NCI-H128 (cell line): ENCODE results near the gene TMEM203.
"Not testable (repeated sequence)": the region's sequence is repeated elsewhere in the genome, so short reads cannot be mapped to it uniquely, and the experiment has no call there.

Source experiments
- DNase-seq: peaks from one replicate; lab custom pipeline; 2025; ENCODE audit not compliant: unreplicated experiment; lab: John Stamatoyannopoulos, UW

TMEM203 gene, protein sequence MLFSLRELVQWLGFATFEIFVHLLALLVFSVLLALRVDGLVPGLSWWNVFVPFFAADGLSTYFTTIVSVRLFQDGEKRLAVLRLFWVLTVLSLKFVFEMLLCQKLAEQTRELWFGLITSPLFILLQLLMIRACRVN

DNA sequence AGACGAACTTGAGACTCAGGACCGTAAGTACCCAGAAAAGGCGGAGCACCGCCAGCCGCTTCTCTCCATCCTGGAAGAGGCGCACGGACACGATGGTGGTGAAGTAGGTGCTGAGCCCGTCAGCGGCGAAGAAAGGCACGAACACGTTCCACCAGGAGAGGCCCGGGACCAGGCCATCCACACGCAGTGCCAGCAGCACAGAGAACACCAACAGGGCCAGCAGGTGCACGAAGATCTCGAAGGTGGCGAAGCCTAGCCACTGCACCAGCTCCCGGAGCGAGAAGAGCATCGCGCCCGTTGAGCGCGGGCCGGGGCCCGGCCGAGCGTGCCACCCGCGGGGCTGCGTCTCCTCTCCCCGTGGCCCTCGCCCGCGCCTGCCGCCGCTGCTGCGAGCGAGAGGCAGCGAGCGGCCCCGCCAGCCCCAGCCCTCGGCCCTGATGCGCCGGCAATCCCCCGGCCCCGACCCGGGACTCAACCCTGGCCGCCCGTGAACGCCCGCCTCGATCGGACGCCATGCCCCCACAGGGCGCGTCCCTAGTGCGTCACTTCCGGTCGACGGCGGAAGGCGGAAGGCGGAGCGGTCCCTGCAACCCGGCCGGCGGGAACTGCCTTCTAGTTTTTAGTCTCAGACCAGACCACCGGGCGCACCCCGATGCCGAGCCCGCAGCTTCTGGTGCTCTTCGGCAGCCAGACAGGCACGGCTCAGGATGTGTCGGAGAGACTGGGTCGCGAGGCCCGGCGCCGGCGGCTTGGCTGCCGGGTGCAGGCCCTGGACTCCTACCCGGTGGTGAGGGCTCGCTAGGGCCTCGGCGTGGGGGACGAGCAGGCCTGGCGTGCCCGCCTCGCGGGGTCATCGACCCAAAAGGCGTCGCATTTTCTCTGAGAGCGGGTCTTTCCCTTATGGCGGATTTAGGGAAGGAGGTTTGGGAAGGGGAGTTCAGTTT is at the start of gene TMEM203, which contains the start of gene NDOR1:
TMEM203 (minus strand) TSS at position 523 of the 944 bp plus-strand sequence; CDS start at position 289, 234 bp downstream.
NDOR1 (plus strand) TSS at position 575 of the 944 bp plus-strand sequence; CDS start at position 653, 78 bp downstream.
- DNase-seq: peak; percentile 36

DNA sequence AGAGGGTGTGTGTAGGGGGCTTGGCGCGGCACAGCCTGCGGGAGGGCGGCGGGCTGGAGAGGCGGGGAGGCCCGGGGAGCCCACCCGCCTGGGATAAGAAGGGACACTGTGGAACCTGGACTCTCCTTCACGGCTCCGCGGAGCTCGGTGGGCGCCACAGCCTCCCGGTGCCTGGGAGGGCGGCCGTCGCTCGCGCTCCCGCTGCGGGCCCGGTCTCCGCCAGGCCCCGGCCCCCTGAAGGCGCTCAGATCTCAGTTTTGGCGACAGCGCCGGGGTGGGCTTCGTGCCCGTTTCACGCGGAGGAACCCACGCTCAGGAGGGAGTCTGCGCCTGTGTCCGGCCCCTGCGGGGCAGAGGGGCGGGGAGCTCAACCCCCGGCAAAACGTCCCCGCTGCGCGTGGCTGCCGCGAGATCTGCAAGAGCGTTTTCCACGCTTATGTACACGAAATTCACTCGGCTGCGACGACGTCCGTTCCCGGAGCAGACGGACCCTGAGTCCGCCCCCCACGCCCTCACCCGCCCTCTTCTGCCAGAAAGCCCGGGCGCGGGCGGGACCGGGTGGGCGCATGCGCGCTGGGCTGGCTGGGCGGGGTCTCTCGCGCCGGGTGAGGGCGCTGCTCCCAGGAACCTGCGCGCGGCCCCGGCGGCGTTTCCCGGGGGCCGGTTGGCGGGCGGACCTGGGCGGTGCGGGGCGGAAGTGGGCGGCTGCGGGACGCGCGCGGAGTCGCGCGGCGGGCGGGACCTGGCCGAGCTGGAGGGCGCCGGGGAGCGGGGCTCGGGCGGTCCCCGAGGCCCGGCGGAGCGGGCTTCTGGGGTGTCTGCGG is 49.4 kb upstream of the TMEM203 start, which contains the start of gene NELFB:
NELFB (plus strand) TSS at position 704 of the 824 bp plus-strand sequence.
- peak; percentile 85 for DNase-seq

DNA sequence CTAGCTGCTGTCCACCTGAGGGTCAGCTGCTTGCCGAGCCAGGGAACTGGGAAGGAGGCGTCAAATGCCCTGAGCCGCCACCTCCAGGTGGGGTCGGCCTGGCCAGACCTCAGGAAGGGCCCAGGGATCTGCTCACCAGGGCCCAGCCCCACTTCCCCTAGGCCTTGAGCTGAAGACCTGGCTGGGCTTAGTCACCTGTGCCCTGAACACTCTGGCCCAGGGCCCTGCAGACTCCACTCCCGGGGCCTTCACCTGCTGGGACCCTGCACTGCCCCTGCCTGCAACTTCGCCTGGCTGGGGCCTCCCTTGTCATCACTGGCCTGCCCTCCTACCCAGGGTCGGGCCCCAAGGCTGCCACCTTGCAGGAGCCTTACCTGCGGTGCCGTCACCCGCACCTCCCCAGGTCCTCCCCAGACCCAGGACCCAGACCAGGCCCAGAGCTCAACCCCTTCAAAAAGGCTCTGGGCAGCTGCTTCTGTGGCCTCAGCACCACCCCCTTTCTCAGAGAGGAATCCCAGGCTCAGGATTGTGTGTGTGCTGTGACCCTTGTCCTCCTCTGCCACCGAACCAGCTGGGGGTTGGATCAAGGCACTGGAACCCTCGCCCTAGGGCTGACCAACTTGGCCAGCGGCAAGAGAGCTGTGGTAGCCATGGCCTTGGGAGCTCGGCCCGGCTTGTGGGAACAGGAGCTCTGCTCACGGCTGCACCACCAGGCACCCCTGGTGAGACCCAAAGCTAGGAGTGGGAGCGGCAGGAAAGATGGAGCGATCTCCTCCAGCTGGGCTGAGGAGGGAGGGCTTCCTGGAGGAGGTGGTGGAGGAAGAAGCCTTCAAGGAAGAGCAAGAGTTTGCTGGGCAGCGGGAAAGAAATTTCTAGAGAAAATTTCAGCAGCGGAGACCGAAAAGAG is 48.5 kb upstream of the TMEM203 start:
- DNase-seq: no peak

DNA sequence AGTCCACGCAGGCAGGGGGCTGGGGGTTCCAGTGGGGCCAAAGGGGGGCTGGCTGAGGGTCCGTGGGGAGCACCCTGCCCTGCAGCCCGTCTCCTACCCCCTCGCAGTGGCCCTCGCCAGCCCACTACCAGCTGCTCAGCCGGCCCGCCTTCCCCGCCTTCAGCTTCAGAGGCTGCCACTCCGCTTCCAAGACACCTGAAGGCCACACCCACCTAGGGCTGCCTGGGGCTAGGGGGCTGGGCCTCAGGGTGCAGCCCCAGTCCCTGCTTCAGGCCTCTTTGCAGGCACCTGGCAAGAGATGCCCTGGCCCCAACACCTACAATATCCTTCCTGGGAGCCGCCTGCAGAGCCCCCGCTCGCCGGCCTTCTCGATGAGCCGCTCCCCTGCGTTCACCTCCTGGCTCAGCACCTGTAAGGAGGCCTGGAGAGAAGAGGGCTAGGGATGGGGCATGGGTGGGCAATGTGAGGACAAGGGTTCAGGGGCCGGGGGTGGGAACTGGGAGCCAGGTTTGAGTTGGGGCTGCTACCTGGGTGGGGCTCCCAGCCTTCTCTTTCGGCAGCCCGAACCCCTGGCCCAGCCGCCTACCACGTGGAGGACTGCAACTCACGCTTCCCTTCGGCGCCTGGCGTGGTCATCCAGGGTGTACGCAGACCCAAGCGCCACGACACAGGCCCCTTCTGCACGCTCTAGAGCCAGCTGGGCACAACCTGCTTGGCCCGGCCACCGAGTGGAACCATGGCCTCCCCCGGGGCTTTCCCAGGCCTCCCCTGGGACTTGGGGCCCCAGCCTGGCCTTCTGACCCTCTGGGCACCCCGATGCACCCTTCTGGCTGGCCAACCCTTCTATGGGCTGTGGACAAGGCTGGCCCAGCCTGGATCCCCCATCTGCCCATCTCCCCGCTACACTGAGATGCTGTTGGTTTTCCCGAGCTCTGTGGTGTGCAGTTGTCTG is 47.4 kb upstream of the TMEM203 start:
- DNase-seq: peak; percentile 43

DNA sequence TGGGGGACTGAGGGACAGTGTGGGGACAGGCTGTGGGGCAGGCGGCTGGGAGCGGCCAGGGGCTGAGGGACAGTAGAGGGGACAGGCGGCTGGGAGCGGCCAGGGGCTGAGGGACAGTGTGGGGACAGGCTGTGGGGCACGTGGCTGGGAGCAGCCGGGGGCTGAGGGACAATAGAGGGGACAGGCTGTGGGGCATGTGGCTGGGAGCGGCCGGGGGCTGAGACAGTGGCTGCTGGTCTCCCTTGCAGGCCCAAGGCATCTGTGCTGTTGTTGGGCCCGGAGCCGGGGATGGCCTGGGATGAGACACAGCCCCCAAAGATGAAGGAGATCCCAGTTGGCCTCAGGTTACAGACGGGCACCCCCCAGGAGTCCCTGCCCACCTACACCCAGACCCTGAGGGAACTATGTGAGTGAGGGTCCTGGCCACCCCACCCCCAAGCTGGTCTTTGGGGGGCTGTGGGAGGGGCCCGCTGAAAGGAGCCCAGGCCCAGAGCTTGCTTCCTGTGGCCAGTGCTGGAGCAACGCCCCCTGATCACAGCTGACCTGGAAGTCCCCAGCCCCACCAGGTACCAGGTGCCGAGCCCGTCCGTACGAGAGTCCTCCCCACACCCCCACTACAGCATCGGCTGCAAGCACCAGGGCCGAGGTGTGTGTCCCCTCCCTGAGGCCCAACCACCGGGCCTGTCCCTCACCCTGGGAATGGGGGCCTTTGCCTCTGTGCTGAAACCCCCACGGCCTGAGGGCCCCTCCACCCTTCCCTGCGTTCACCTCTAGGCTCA is 46.2 kb upstream of the TMEM203 start:
- DNase-seq: no peak

DNA sequence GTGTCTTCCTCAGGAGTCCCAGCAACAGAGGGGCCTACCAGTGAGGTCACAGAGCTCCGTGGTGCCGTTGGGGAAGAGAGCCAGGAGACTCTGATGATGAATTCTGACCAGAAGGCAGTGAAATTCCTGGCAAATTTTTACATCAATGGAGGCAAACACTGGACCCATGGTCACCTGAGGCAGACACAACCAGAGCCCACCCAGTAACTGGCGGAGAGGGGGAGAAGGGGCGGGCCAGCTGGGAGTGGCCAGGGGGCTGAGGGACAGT is 45.7 kb upstream of the TMEM203 start, which contains the start of gene STPG3:
STPG3 (plus strand) TSS at position 93 of the 268 bp plus-strand sequence; CDS start at position 94, 1 bp downstream.
- no peak for DNase-seq

DNA sequence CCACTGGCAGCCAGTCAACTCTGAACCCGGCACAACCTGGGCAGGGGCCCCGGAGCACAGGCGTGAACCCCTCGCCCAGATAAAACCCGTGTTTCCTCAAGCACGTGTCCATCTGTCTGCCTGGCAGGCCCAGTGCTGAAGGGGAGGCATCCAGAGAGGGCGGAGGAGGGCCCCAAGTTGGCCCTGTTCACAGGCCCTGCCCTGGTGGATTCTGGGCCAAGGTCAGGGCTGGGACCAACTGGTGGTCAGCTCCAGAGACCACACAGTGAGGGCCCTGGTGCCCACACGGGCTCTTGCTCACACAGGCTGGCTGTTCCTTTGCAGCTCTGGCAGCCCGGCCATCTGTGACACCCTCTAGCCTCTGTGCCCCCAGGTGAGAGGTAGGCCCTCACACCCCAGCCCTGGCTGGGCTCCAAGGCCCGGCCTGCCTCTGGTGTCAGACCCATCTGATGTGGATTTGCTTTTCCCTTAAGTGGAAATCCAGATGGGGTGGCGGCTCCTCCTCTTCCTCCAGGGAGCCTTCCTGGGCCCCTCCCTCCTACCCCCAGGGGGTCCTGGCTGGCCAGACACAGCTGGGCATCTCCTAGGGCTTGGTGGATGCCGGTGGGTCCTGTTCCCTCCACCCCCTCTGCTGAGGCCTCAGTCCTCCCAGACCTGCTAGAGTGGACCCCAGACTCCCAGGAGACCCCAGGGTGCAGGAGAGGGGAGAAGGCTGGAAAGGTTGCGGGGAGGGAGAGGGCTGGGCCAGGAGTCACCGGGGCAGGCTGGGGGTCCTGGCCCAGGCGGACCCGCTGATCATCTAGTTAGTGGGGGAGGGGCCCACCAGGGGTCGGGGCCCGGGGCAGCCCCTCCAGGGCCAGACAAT is 45.1 kb upstream of the TMEM203 start:
- DNase-seq: no peak

DNA sequence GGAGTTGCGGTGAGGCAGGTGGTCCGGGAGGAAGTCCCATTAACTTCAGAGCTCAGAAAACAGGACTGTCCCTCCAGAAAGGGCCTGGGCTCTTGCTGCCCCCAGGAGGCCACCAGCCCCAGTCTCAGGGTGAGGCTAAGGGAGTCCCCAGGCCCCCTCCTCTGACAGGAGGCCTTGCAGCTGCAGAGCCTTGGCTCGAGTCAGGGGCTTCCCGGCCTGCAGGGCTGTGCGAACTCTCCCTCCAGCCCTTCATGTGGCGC is 42.4 kb upstream of the TMEM203 start:
- DNase-seq: no peak

DNA sequence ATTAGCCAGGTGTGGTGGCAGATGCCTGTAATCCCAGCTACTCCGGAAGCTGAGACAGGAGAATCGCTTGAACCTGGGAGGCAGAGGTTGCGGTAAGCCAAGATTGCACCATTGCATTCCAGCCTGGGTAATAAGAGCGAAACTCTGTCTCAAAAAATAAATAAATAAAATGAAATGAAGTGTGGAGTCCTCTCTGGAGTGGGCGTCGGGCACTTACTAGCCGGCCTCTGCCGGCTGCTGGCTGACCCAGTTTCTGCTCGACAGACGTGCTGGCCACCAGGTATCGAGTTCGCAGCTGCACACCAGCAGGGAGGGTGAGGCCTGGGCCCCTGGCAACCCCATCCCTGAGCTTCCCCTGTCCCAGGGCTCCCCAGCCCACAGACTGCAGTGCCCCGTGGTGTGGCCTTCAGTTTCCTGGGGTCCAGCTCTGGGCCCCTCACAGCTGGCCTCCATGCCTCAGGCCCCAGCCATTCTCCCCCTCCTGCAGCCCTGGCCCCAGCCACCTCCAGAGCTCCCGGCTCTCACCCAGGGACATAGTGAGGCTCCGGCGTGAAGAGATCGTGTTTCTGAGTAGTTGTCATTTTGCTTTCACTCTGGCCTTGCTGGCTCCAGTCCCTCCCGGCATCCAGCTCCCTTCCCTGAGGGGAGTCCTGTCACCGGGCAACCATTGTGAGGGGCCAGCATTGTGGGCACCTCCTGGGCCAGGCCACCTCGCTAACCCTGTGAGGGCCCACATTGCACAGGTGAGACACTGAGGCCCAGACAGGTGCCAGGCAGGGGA is 41.9 kb upstream of the TMEM203 start:
- DNase-seq: peak; percentile 7

DNA sequence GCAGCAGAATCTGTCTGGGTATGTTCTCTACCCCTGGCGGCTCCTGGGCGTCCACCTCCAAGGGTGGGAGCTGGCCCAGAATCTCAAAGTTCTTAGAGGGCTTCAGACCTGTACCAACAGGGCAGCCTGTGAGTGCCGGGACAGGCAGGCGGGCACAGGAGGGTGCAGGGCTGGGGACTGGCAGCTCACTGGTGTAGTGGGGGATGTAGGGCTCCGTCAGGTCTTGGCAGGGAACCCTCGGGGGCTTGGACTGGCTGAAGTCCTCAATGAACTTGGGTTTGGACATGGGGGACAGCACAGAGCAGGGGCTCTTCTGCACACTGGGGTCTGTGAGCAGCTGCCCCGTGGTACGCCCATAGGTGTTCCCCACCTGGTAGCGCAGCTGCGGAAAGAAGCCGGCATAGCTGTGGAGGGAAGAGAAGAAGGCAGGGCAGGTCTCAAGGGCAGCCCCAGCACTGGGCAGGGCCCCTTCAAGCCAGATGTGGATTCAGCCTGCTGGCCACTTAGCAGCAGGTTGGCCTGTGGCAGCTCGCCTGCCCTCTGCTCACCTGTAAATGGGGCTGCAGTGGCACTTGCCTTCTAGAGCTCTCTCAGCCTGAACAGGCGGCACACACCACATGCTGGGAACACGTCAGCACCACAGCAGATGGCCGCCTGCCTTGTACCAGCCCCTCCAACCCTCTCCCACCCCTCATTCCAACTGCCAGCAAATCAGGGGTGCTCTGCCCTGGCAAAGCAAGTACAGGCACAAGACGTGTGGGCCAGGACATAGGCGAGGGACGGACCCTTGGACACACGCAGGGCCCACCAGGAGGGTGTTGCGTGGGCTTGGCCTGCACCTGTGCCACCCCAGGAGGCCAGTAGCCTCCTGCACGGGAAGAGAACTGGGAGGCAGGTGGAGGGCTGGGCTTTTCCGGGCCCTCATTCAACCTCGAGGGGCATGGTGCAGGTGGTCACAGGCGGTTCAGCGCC is 40.3 kb upstream of the TMEM203 start:
- no peak for DNase-seq

DNA sequence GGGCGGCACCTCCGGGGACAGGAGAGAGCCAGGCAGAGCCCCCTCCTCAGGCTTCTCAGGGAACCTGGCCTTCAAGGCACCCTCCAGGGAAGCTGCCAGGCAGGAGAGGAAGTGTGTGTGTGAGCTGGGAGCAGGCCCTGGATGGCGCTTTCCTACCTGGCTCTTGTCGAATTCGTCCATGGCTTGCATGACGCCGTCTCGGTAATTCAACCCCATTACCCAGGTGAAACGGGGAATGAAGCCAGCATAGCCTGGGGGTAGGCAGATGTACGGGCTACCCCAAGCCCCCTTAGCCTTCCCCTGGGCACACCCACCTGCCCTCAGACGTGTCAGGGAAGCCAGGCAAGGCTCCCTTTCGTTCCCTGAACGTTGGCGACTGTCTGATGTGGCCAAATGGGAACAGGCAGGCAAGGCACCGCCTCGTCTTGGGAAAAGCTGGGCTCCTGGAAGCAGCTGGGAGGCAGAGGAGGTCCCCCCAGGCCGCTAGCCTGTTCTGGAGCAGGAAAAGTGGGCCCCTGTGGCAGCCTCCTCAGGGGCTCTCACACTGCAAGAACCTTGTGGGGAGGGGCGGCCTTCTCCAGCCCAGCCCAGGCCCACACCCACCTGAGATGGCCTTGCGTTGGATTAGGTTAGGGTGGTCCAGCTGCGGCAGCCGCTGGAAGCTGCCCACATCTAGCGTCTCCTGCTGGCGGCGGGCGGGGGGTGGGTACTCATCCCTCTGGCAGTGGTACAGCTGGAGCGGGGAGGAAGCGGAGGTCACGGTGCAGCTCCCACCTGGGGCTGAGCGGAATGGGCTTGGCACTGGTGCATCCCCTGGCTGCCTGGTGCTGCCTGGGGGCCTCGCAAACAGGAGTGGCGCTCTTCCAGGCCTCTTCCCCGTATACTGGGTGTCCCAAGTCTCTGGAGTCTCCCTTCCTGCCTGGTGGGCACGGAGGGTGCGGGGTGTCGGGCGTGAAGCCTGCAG is 39.3 kb upstream of the TMEM203 start:
- DNase-seq: peak; percentile 34

DNA sequence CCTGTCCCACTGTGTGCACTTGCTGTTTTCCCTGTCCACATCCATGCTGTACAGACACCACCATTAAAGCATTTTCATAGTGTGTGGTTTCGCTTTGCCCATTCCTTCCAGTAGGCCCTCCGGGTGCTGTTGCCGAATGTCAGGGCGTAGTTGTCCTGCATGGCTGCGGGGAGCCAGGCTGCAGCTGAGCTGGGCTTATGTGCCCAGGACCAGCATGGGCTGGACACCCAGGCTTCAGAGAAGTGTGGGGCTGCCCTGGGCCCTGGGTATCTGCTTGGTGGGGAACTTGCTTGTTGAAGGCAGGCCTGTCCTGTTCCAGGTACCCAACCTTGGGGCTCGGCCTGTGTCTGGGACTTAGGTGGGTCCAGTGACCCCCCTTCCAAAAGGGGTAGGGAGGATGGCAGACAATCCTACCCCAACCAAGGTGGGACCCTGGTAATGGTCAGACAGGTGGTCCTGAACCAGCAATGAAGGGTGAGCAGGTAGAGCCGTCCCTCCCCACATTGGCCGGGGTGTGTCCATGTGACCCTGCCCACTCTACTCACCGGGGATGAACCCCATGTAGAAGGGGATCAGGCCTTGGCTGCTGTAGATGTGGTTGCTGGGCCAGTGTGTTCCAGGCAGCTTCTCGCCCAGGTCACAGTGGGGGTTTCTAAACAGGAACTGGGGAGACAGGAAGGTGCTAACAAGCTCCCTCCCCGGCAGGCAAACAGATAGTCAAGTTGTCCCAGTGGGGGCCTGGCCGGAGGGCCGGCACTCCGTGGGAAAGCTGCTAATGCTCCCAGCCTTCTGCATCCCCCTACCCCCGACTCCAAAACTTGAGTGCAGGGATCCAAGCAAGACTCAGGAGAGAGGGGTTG is 38.4 kb upstream of the TMEM203 start:
- no peak for DNase-seq

DNA sequence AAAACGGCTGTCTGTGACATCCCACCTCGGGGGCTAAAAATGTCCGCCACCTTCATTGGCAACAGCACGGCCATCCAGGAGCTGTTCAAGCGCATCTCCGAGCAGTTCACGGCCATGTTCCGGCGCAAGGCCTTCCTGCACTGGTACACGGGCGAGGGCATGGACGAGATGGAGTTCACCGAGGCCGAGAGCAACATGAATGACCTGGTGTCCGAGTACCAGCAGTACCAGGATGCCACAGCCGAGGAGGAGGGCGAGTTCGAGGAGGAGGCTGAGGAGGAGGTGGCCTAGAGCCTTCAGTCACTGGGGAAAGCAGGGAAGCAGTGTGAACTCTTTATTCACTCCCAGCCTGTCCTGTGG is 37.8 kb upstream of the TMEM203 start:
- DNase-seq: not testable (repeated sequence)
